Measurements from ENCODE around the gene CITED4. TPM values are rescaled to one million over a fixed set of nuclear protein-coding genes. Genes with fewer than 3 reads are reported as not detected.

CITED4 gene
- total RNA-seq, 1 experiment from 2014 or later = 9.5 TPM

- H2BK5ac ChIP-seq (ENCODE audit: insufficient read length, low read length) = no peak overlapping the region
- no peak overlapping the region for H4K91ac ChIP-seq (ENCODE audit: insufficient read length, low read depth, low read length)
- no peak overlapping the region for H3K9ac ChIP-seq (ENCODE audit: extremely low read depth, insufficient read length, low read length)
- Mint-ChIP-seq H3K36me3 (ENCODE audit: insufficient read depth in 1 of 3, low read depth in 3 of 3) (no peaks in the 10 kb centered on the region), H3K9me3 (no peaks in the 10 kb centered on the region), H3K27me3 (ENCODE audit: low read depth) (peaks cover 41% of the 10 kb centered on the region), H3K4me3 (no peak overlapping the region), H3K4me1 (peaks cover 4 to 17% of the 10 kb centered on the region in 2 experiments), H3K27ac (no peak overlapping the region)
- no peaks in the 10 kb centered on the region for H3K79me1 ChIP-seq (ENCODE audit: insufficient read depth, low read depth, low read length, poor library complexity, severe bottlenecking)
- WGBS (ENCODE audit: extremely low coverage, insufficient read length, low lambda C conversion rate) = no CpG with 5 or more reads among the region's 9 CpGs
- no peak overlapping the region for H3T11ph ChIP-seq (ENCODE audit: low read length)
- H2BK12ac ChIP-seq (ENCODE audit: insufficient read length, low read depth, low read length) = no peak overlapping the region
- no peak overlapping the region for H3K27ac ChIP-seq (ENCODE audit: insufficient read length, low read depth, low read length)
- H3K23me2 ChIP-seq (ENCODE audit: insufficient read length, low read depth, low read length, poor library complexity, severe bottlenecking) = peaks cover 7% of the 10 kb centered on the region
- no peak overlapping the region for H3K56ac ChIP-seq (ENCODE audit: insufficient read length, low read depth, low read length)
- no peak overlapping the region for H2BK120ac ChIP-seq (ENCODE audit: low read depth, low read length, poor library complexity, severe bottlenecking)
- H3K27me3 ChIP-seq (ENCODE audit: insufficient read depth, low read length) = no peaks in the 10 kb centered on the region; the same call in 1 of the 2 replicates
- H2BK15ac ChIP-seq (ENCODE audit: low read depth, low read length) = no peak overlapping the region
- no peak overlapping the region for H3K18ac ChIP-seq (ENCODE audit: insufficient read length, low read depth, low read length)
- no peak overlapping the region for H3K14ac ChIP-seq (ENCODE audit: insufficient read depth, low read length)
- no peaks in the 10 kb centered on the region for H3K9me3 ChIP-seq (ENCODE audit: control insufficient read depth, low read depth, low read length)
- no peak overlapping the region for H3K23ac ChIP-seq (ENCODE audit: insufficient read length, low read depth, low read length)
- DNase-seq = no peak
- H4K5ac ChIP-seq (ENCODE audit: insufficient read length, low read depth, low read length) = no peak overlapping the region
- H3K4me2 ChIP-seq (ENCODE audit: insufficient read depth, insufficient read length, low read length) = no peak overlapping the region
- no peak overlapping the region for H2AK5ac ChIP-seq (ENCODE audit: insufficient read length, low read length)
- H4K20me1 ChIP-seq (ENCODE audit: control insufficient read depth, insufficient read depth, insufficient read length) = no peaks in the 10 kb centered on the region
- no peaks in the 10 kb centered on the region for H3K79me2 ChIP-seq (ENCODE audit: insufficient read depth, low read length)
- no peak overlapping the region for H2BK20ac ChIP-seq (ENCODE audit: low read depth, low read length, poor library complexity, severe bottlenecking)
- no peak overlapping the region for H3K4ac ChIP-seq (ENCODE audit: low read depth, low read length)
- no peak overlapping the region for H2AFZ ChIP-seq (ENCODE audit: low read length)
- no peak overlapping the region for H4K8ac ChIP-seq (replicated peaks; ENCODE audit: insufficient read length, low read depth, low read length)
- no peaks in the 10 kb centered on the region for H3K4me1 ChIP-seq (ENCODE audit: insufficient read depth, low read length)
- TF ChIP-seq CTCF (conservative IDR thresholded peaks at IDR 0.05) = no peak
These were observed 46.7 kb downstream of the CITED4 start for GRCh38 chr1:40815420-40815819.

Other genes with a start within 250 kb of the CITED4 start
- gene RIMS3, start 196.7 kb downstream of the CITED4 start, total RNA-seq (2021) = 13.7 and 14.2 TPM in 2 replicates
- 54.1 and 54.7 TPM in 2 replicates for gene NFYC, start 170.7 kb downstream of the CITED4 start, total RNA-seq (2021)
- gene KCNQ4, start 78.6 kb downstream of the CITED4 start, total RNA-seq (2021) = 1.4 TPM in 2 replicates
- 100 and 105 TPM in 2 replicates for gene CTPS1, start 117.3 kb upstream of the CITED4 start, total RNA-seq (2021)
- 0.11 TPM in 1 of 2 replicates, not detected in the other for gene SLFNL1, start 159.4 kb upstream of the CITED4 start, total RNA-seq (2021)

Measured in H9 (cell line).